HG03045 (cell line): ENCODE results near the gene PCDHGB5.

ENCODE experiments used
- ATAC-seq: cut with Tn5 transposase; IDR thresholded peaks from one replicate; pipeline ENCODE4 v1.9.1; 2021; ENCODE audit warnings: mild to moderate bottlenecking, moderate library complexity; ENCODE audit not compliant: unreplicated experiment

Gene PCDHGB5

DNA sequence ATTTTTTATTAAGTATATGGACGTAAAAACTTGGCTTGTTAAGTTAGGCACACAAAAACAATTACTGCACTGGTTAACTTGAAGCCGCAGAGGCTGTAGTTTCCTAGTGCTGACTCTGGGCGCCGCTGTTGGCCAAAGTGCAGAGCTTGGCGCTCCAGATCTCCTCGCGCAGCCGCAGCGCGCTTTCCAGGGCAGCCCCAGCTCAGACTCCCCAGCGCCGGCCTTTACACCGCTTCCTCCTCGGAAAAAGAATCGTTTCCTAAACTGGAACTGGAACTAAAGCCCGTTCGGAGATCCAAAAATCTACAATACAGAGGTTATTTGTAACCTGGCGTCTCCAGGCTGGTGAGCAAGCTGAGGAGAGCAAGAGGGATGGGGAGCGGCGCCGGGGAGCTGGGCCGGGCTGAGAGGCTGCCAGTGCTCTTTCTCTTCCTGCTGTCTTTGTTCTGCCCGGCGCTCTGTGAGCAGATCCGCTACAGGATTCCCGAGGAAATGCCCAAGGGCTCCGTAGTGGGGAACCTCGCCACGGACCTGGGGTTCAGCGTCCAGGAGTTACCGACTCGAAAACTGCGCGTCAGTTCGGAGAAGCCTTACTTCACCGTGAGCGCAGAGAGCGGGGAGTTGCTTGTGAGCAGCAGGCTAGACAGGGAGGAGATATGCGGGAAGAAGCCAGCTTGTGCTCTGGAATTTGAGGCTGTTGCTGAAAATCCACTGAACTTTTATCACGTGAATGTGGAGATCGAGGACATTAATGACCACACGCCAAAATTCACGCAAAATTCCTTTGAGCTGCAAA, at the start of gene PCDHGB5:
Gene PCDHGB5, plus strand, starts transcription at position 192 of the 796 bp plus-strand sequence. Its CDS starts 181 bp downstream, at position 373.
- peak; percentile 90 for ATAC-seq

DNA sequence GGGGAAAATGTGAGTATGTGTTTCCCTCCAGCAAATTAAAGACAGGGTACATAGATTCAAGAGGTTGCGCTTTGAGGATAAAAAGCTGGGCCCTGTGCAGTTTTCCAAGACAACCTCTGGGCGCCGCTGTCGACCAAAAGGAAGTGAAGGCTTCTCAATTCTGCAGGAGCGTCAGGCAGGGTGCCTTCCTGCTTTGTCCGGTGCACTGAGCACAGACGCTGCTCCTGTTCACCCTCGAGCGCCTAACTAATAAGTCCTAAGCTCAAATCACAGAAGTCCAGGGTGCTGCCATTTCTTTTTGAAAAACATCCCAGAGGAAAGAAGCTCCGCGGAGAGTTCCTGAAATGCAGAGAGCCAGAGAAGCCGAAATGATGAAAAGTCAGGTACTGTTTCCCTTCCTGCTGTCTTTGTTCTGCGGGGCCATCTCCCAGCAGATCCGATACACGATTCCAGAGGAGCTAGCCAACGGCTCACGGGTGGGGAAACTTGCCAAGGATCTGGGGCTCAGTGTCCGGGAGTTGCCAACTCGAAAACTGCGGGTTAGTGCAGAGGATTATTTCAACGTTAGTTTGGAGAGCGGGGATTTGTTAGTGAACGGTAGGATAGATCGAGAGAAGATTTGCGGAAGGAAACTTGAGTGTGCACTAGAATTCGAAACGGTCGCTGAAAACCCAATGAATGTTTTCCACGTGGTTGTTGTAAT, 47.7 kb upstream of the PCDHGB5 start, which contains the start of gene PCDHGB1:
Gene PCDHGB1, plus strand, starts transcription at position 183 of the 703 bp plus-strand sequence. Its CDS starts 162 bp downstream, at position 345.
- no peak for ATAC-seq

DNA sequence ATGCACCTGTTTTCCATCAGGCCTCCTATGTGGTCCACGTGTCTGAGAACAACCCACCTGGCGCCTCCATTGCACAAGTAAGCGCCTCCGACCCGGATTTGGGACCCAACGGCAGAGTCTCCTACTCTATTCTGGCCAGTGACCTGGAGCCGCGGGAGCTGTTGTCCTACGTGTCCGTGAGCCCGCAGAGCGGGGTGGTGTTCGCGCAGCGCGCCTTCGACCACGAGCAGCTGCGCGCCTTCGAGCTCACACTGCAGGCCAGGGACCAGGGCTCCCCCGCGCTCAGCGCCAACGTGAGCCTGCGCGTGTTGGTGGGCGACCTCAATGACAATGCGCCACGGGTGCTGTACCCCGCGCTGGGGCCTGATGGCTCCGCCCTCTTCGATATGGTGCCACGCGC, 46.2 kb upstream of the PCDHGB5 start:
- ATAC-seq: no peak

DNA sequence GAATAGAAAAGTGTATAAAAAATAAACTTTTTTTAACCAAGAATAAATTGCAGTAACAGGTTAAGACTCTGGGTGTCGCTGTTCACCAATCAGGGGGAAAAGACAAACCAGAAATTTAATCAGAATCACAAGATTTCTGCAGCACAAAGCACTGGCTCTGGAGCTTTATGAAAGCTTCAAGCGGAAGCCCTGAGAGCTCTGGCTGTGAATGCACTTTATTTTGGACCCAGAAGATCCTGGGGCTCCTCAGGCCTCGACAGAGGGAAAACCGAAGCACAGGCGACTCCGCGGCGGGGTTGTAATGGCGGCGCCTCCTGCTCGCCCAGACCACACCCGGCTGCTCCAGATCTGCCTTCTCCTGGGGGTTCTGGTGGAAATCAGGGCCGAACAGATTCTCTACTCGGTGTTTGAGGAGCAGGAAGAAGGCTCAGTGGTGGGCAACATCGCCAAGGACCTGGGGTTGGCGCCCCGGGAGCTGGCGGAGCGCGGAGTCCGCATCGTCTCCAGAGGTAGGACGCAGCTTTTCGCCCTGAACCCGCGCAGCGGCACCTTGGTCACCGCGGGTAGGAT, 42.8 kb upstream of the PCDHGB5 start, which contains the start of gene PCDHGA4:
Gene PCDHGA4, plus strand, starts transcription at position 122 of the 570 bp plus-strand sequence. Its CDS starts 87 bp downstream, at position 209.
- no peak for ATAC-seq

DNA sequence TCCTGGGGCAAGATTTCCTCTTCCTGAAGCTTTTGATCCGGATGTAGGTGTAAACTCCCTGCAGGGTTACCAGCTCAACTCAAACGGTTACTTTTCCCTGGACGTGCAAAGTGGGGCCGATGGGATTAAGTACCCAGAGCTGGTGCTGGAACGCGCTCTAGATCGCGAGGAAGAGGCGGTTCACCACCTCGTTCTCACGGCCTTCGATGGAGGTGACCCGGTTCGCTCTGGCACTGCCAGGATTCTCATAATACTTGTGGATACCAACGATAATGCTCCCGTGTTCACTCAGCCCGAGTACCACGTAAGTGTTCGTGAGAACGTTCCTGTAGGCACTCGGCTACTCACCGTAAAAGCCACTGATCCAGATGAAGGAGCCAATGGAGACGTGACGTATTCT, 42.1 kb upstream of the PCDHGB5 start:
- no peak for ATAC-seq

DNA sequence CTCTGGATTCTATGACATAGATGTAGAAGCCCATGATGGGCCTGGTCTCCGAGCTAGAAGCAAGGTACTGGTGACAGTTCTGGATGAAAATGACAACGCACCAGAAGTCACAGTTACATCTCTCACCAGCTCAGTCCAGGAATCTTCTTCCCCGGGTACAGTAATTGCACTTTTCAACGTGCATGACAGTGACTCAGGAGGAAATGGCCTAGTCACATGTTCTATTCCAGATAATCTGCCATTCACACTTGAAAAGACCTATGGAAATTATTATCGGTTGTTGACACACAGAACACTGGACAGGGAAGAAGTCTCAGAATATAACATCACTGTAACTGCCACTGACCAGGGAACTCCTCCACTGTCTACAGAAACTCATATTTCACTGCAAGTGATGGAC, 41.6 kb upstream of the PCDHGB5 start:
- no peak for ATAC-seq

DNA sequence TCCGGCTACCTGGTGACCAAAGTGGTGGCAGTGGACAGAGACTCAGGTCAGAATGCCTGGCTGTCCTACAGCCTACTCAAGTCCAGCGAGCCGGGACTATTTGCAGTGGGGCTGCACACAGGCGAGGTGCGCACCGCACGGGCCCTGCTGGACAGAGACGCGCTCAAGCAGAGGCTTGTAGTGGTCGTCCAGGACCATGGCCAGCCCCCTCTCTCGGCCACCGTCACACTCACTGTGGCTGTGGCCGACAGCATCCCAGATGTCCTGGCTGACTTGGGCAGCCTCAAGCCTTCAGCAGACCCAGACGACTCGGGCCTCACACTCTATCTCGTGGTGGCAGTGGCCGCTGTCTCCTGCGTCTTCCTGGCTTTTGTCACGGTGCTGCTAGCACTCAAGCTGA, 40.8 kb upstream of the PCDHGB5 start:
- no peak for ATAC-seq

DNA sequence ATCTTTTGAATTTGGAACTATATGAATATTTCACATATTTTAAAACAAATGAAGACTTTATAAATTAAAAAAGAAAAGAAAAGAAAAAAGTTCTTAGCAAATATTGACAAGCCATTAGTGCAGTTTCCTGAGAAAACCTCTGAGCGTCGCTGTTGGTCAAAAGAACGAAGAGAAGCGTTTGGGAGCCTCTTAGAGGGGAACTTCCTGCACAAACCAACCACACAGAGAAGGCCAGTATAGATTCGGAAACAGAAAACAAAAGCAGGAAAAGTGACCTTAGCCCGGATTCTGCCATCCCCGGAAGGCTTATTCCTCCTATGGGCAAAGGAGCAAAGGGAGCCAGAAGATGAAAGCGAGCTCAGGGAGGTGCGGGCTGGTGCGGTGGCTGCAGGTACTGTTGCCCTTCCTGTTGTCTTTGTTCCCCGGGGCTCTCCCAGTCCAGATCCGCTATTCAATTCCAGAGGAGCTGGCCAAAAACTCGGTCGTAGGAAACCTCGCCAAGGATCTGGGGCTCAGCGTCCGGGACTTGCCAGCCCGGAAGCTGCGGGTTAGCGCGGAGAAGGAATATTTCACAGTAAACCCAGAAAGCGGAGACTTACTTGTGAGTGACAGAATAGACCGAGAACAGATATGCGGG, 37.8 kb upstream of the PCDHGB5 start, which contains the start of gene PCDHGB2:
Gene PCDHGB2, plus strand, starts transcription at position 205 of the 637 bp plus-strand sequence. Its CDS starts 142 bp downstream, at position 347.
- ATAC-seq: no peak

DNA sequence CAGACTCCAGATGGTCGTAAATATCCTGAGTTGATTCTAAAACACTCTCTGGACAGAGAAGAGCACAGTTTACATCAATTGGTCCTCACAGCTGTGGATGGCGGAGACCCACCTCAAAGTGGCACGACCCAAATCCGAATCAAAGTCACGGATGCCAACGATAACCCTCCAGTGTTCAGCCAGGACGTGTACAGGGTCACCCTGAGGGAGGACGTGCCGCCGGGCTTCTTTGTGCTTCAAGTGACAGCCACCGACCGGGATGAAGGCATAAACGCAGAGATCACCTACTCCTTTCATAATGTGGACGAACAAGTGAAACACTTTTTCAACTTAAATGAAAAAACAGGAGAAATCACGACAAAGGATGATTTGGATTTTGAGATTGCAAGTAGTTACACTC, 37.1 kb upstream of the PCDHGB5 start:
- no peak for ATAC-seq

DNA sequence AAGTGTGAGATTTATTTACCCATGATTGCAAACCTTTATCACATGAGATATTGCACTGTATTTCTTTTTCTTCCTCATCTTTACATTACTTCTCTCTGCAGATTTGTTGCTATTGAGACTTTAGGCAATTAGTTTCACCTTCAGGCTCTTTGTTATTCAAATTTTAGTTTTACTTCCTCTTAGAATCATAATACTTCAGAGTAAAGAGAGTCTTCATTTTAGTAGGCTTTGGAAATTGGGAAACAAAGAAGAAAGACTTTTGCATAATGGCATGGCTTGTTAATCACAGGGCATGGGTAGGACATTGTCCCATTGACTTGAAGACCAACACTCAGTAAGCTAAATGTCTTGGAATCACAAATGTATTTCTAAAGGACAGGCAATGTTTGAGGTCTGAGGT, 35.0 kb upstream of the PCDHGB5 start:
- ATAC-seq: no peak

DNA sequence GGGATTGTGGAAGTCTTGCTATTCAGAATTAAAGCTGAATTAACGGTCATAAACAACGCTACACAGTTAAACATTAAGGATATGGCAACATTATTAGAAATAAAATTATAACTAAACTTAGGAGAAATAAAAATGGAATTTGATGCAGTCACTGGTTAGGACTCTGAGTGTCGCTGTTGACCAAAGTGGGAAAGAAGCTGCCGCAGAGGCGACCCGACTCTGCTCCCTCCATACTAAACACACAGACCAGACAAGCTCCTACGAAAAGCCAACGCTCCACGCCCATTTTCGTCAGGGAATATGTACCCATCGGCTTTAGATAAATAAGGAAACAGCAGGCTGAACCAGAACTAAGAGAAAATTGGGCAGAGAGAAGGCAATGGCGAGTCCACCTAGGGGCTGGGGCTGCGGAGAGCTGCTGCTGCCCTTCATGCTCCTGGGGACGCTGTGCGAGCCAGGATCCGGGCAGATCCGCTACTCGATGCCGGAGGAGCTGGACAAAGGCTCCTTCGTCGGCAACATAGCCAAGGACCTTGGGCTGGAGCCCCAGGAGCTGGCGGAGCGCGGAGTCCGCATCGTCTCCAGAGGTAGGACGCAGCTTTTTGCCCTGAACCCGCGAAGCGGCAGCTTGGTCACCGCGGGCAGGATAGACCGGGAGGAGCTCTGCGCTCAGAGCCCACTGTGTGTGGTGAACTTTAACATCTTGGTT, 33.6 kb upstream of the PCDHGB5 start, which contains the start of gene PCDHGA5:
Gene PCDHGA5, plus strand, starts transcription at position 211 of the 709 bp plus-strand sequence. Its CDS starts 169 bp downstream, at position 380.
- ATAC-seq: no peak

DNA sequence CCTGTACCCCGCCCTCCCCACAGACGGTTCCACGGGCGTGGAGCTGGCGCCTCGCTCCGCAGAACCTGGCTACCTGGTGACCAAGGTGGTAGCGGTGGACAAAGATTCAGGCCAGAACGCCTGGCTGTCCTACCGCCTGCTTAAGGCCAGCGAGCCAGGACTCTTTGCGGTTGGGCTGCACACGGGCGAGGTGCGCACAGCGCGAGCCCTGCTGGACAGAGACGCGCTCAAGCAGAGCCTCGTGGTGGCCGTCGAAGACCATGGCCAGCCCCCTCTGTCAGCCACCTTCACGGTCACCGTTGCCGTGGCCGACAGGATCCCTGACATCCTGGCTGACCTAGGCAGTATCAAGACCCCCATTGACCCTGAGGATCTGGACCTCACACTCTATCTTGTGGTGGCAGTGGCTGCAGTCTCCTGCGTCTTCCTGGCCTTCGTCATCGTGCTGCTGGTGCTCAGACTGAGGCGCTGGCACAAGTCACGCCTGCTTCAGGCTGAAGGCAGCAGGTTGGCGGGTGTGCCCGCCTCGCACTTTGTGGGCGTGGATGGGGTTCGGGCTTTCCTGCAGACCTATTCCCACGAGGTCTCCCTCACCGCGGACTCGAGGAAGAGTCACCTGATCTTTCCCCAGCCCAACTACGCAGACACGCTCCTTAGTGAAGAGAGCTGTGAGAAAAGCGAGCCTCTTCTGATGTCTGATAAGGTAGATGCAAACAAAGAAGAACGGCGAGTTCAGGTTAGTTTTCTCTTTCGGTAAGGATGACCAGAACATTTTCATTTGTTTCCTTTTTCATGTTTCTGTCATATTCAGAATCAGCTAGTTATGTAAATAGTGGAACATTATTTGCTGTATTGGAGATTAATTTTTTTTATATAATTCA, 31.5 kb upstream of the PCDHGB5 start:
- no peak for ATAC-seq

DNA sequence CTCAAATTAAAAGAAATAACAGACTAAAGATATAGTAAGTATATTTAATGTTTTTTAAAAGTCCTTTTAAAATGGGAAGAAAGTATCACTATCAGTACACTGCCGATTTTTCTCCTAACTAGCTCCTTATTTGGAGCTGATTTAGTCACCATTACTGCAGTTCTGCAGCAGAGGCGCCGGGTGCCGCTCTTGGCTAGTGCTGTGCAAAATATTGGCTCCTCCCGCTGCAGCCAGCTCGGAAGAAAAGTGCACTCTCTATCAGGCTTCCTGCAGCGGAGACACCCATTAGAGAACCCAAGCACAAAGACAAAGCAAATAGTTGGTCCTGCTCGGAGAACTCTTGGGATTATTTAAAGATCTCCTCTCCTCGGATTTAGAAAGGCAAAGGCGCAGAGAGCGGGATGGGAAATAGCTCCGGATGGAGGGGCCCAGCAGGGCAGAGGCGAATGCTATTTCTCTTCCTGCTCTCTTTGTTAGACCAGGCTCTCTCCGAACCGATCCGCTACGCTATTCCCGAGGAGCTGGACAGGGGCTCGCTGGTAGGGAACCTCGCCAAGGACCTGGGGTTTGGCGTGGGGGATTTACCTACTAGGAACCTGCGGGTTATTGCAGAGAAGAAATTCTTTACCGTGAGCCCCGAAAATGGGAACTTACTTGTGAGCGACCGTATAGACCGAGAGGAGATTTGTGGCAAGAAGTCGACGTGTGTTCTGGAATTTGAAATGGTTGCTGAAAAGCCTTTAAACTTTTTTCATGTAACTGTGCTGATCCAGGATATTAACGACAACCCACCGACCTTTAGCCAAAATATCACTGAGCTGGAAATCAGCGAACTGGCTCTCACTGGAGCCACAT, 27.5 kb upstream of the PCDHGB5 start, which contains the start of gene PCDHGB3:
Gene PCDHGB3, plus strand, starts transcription at position 249 of the 855 bp plus-strand sequence. Its CDS starts 153 bp downstream, at position 402.
- peak; percentile 61 for ATAC-seq

DNA sequence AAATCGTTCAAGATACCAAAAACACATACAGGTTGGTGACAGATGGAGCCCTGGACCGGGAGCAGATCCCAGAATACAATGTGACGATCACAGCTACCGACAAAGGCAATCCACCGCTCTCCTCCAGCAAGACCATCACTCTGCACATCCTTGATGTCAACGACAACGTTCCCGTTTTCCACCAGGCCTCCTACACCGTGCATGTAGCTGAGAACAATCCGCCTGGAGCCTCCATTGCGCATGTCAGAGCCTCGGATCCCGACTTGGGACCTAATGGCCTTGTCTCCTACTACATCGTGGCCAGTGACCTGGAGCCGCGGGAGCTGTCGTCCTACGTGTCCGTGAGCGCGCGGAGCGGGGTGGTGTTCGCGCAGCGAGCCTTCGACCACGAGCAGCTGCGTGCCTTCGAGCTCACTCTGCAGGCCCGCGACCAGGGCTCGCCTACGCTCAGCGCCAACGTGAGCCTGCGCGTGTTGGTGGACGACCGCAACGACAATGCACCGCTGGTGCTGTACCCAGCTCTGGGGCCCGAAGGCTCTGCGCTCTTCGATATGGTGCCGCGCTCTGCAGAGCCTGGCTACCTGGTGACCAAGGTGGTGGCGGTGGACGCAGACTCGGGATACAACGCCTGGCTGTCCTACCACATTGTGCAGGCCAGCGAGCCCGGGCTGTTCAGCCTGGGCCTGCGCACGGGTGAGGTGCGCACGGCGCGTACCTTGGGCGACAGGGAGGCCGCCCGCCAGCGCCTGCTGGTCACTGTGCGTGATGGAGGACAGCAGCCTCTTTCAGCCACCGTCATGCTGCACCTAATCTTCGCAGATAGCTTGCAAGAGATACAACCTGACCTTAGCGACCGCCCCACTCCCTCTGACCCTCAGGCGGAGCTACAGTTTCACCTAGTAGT, 25.9 kb upstream of the PCDHGB5 start:
- no peak for ATAC-seq

DNA sequence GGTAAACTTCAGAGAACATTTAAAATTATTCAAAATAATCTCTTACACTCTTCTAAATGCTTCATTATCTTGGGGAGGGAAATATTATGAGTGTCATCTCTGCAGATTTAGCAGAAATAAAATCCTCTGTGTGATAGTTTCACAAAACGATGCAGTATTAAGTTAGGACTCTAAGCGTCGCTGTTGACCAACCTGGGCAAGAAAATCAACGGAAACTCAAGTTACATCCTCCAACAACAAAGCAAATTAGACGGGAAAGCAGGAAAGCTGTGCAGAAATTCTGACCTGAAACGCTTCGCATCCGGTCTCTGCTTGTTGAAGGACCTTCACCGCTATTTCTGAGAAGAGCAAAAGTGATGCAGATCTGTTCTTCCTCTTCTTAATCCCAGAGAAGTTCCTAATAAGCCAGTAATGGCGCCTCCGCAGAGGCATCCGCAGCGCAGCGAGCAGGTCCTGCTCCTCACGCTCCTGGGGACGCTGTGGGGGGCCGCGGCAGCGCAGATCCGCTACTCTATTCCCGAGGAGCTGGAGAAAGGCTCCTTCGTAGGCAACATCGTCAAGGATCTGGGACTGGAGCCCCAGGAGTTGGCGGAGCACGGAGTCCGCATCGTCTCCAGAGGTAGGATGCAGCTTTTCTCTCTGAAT, 24.0 kb upstream of the PCDHGB5 start, which contains the start of gene PCDHGA6:
Gene PCDHGA6, plus strand, starts transcription at position 219 of the 645 bp plus-strand sequence. Its CDS starts 193 bp downstream, at position 412.
- ATAC-seq: no peak

DNA sequence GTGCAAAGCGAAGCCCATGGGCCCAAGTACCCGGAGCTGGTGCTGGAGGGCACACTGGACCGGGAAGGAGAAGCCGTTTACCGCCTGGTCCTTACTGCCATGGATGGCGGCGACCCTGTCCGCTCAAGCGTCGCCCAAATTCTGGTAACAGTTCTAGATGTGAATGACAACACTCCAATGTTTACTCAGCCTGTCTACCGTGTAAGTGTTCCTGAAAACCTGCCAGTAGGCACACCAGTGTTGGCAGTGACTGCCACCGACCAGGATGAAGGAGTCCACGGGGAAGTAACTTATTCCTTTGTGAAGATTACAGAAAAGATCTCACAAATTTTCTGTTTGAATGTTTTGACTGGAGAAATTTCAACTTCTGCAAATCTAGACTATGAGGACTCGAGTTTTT, 23.1 kb upstream of the PCDHGB5 start:
- no peak for ATAC-seq
